NCI-H1417 (cell line): ENCODE results near the gene PSMB1.
A peak's percentile ranks its signal among the peaks of the same experiment; 100 is the strongest.

Source experiments
- DNase-seq, 3 experiments: peaks; one replicate each; lab custom pipeline; 2025; lab: John Stamatoyannopoulos, UW

PSMB1 gene

GRCh38 chr6:170552765-170553533 is at the start of gene PSMB1:
PSMB1 (minus strand) TSS chr6:170553307; CDS start chr6:170553242, 65 bp downstream.
- peak; percentile 90 to 98 (median 95) for DNase-seq

DNA sequence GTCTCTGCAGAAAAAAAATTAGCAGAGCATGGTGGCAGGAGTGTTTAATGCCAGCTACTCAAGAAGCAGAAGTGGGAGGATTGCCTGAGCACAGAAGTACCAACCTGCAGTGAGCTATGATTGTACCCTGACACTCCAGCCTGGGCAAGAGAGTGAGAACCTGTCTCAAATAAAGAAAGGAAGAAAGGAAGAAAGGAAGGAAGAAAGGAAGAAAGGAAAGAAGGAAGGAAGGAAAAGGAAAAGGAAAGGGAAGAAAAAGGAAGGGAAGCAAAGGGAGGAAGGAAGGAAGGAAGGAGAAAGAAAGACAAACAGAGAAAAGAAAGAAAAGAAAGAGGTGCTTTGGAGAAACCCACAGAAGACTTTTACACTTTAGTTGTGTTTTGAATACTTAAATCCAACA is 44.2 kb upstream of the PSMB1 start:
- DNase-seq = no peak

DNA sequence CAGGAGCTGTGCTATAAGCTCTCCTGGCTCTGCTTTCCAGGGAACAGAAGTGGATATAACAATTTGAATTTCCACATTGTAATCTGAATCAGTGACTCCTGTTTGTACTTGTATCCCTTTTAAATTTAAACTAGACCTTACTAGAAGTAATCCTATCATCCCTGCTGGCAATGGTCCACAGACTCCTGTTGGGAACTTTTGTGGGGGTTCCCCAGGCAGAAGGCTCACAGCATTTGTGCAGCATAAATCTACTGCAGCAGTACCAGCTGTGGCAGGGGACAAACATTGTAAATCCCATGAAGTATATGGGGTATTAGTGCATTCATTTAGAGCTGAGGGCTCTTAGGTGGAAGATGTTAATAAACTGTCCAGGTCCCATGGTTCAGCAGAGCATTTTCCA is 43.3 kb upstream of the PSMB1 start:
- no peak for DNase-seq

DNA sequence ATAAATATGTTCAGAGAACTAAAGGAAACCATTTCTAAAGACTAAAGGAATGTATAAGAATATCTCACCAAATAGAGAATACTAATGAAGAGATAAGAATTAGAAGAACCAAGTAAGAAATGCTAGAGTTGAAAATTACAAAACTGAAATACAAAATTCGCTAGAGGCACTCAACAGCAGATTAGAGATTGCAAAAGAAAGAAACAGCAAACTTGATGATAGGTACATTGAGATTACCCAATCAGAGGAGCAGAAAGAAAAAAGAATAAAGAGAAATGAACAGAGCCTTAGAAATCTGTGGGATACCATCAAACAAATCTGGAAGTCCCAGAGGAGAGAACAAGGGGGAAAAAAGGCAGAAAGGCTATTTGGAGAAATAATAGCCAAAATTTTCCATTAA is 37.6 kb upstream of the PSMB1 start:
- no peak for DNase-seq

- peak in 1 of 3 experiments; percentile 75 for DNase-seq
These were observed 31.9 kb upstream of the PSMB1 start for GRCh38 chr6:170584954-170585498.

- peak; percentile 92 to 95 (median 94) for DNase-seq
These were observed 31.3 kb upstream of the PSMB1 start, which contains the start of gene PDCD2 for GRCh38 chr6:170584181-170584953. PDCD2 (minus strand) TSS chr6:170584637; CDS start chr6:170584581, 56 bp downstream.

- DNase-seq = no peak
These were observed 30.7 kb upstream of the PSMB1 start for GRCh38 chr6:170583756-170584180.

GRCh38 chr6:170578909-170579308 is 25.8 kb upstream of the PSMB1 start:
- no peak for DNase-seq

DNA sequence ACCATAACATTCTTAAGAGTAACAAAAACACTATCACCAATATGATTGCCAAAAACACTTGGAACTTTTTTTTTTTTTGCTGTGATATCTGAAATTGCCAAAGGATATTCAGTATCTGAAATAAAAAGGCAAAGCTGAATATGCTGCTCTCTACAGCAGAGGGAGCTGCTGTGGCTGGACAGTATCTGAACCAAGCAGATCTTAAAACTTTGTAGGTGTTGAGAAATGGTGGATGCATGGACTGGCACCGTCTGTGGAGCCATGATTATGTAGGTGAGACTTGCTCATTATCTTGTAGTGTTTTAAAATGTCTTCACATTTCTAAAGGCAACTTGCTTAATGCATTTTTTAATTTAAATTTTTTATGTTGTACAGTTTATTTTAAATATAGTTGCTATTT is 22.1 kb upstream of the PSMB1 start:
- DNase-seq = no peak

- no peak for DNase-seq
These were observed 19.8 kb upstream of the PSMB1 start for GRCh38 chr6:170572704-170573466.

DNA sequence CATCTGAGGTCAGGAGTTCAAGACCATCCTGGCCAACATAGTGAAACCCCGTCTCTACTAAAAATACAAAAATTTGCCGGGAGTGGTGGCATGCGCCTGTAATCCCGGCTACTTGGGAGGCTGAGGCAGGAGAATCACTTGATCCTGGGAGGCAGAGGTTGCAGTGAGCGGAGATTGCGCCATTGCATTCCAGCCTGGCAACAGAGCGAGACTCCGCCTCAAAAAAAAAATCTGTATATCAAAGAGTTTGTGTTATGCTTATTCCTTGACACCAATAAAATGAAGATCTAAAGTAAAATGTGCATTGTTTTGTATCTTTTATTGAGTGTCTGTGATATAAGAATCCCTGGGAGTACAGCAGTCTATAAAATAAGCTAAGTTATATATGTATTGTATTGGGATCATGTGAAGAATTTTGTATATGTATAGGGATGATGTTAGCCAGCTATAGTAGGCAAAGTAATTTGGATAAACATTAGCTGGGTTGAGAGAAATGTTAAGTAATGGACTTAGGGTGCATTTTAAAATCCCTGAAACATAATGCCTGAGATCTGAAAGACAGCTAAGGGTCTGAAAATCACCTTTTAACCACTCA is 11.9 kb upstream of the PSMB1 start:
- no peak for DNase-seq

GRCh38 chr6:170561555-170561954 is 8.4 kb upstream of the PSMB1 start:
- peak in 1 of 3 experiments; percentile 29 for DNase-seq

DNA sequence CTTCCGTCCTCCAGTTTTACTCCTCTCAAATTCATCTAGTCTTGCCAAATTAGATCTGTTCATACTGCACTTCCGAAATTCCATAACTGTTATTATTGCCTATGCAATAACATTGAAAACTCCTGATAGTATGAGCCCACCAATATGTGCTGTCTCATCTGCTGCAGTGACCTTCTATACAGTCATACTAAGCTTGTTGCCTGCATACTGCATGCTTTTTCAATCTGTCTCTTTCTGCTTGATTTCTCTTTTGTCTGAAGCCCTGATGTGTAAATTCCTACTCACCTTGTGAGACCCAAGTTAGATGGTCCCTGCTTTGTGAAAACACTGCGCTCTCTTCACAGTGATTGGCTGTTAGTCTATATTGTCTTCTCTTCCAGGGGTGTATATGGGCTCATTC is 2.2 kb upstream of the PSMB1 start:
- DNase-seq = no peak

DNA sequence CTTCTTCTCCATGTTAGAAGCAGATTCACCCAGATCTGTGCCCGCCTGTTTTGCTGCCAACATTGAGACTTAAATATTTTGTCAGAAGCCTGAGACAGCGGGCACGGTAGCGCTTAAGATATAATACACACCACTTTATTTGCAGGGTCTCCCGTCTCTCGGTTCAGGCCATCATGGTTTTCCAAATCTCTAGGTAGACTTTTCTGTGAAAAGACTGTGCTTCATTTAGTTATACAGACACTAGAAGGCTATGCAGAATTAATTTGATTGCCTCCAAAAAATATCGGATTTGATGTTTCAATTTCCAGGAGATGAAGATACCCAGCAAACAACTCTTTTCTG is 1.7 kb upstream of the PSMB1 start:
- DNase-seq = no peak

- peak; percentile 98 to 100 (median 99) for DNase-seq
These were observed 1.1 kb upstream of the PSMB1 start, which contains the start of gene TBP for GRCh38 chr6:170554013-170554795. TBP (plus strand) TSS chr6:170554369; CDS start chr6:170557030, 2,661 bp downstream.

- DNase-seq = no peak
These were observed 466 bp upstream of the PSMB1 start for GRCh38 chr6:170553534-170554012.

- DNase-seq = peak in 2 of 3 experiments; percentile 32 to 63
These were observed 7.7 kb downstream of the PSMB1 start for GRCh38 chr6:170545405-170545804.

GRCh38 chr6:170542031-170542719 is 10.9 kb downstream of the PSMB1 start:
- DNase-seq = no peak

DNA sequence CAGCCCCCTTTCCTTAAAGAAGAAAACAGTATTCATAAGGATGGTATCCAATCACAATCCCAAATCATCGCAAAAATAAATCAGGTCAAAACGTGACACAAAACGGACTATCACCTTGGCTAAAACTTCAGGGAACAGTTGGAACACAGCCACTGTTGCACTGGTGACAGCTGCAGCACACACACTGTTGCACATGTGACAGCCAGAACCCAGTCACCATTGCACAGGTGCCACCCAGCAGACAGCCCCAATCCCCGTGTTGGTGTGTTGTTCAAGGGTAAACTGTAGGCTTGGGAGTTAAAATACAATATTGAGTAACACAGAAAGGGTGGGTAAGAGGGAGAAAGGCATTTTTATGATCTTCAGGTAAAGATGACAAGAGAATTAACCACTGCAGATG is 15.8 kb downstream of the PSMB1 start:
- no peak for DNase-seq

- no peak for DNase-seq
These were observed 16.4 kb downstream of the PSMB1 start for GRCh38 chr6:170536671-170537070.
